H1 (cell line): ENCODE data around the gene LYPD6B.

Source experiments
- EZH2 ChIP-seq: fragments of 200-600 bp; sonication (generic); IDR thresholded peaks from 2 replicates; pipeline ENCODE4 v1.7.1; 2012; ENCODE audit warnings: low read depth, mild to moderate bottlenecking, moderate library complexity, low read length, inconsistent platforms; ENCODE audit not compliant: severe bottlenecking
- ZNF274 ChIP-seq: IDR thresholded peaks from 2 replicates; pipeline ENCODE4 v1.7.0; 2012; ENCODE audit warnings: low read length, borderline replicate concordance; ENCODE audit errors: extremely low read depth

DNA sequence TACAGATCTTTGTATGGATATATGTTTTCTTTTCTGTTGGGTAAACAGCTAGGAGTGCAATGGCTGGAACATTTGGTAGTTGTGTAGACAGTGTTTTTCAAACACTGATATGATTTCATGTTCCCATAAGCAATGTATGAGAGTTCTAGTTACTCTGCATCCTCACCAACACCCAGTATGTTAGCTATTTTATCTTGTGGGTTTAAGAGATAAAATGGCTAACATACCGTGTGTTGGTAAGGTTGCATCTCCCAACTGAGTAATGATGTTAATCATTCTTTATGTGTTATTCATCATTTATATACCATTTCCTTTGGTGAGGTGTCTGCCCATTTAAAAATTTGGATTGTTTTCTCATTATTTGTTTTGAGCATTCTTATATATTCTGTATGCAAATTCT, 65.7 kb downstream of the LYPD6B start:
- TF ChIP-seq ZNF274 (no peak), EZH2 (no peak)
